Activated effector memory CD4-positive, alpha-beta T cell treated with anti-CD3 and anti-CD28 coated beads, Interleukin-2, amount 50 U/mL, for 16 hours (primary cell): ENCODE data around the gene CCR1.

Experiments used
- DNase-seq: peaks from one replicate; pipeline ENCODE4 v3.0.0-alpha.2; 2020

The CCR1 gene

GRCh38 chr3:46208167-46208704, at the start of gene CCR1:
TSS of gene CCR1 (minus strand) at chr3:46208313. CDS start at chr3:46204313, 4,000 bp downstream.
- peak; percentile 72 for DNase-seq

- no peak for DNase-seq
Measured at GRCh38 chr3:46252980-46253379, 44.9 kb upstream of the CCR1 start.

GRCh38 chr3:46245146-46245545, 37.0 kb upstream of the CCR1 start:
- DNase-seq: no peak

GRCh38 chr3:46243560-46243959, 35.4 kb upstream of the CCR1 start:
- no peak for DNase-seq

- no peak for DNase-seq
Measured at GRCh38 chr3:46242120-46242519, 34.0 kb upstream of the CCR1 start, which contains the start of gene CCR3. TSS of gene CCR3 (plus strand) at chr3:46242460. CDS start at chr3:46265159, 22,699 bp downstream.

GRCh38 chr3:46239952-46240351, 31.8 kb upstream of the CCR1 start:
- DNase-seq: no peak

- no peak for DNase-seq
Measured at GRCh38 chr3:46239301-46239938, 31.3 kb upstream of the CCR1 start.

- DNase-seq: no peak
Measured at GRCh38 chr3:46238386-46238785, 30.3 kb upstream of the CCR1 start.

- DNase-seq: no peak
Measured at GRCh38 chr3:46236294-46237054, 28.4 kb upstream of the CCR1 start.

GRCh38 chr3:46235425-46235824, 27.3 kb upstream of the CCR1 start:
- DNase-seq: no peak

- DNase-seq: no peak
Measured at GRCh38 chr3:46233194-46233593, 25.1 kb upstream of the CCR1 start.

- no peak for DNase-seq
Measured at GRCh38 chr3:46231323-46231722, 23.2 kb upstream of the CCR1 start.

GRCh38 chr3:46228260-46229242, 20.4 kb upstream of the CCR1 start:
- no peak for DNase-seq

GRCh38 chr3:46222435-46223161, 14.5 kb upstream of the CCR1 start:
- DNase-seq: no peak

- DNase-seq: no peak
Measured at GRCh38 chr3:46221938-46222337, 13.8 kb upstream of the CCR1 start.

GRCh38 chr3:46221391-46221790, 13.3 kb upstream of the CCR1 start:
- DNase-seq: no peak

GRCh38 chr3:46218196-46218709, 10.1 kb upstream of the CCR1 start:
- no peak for DNase-seq

- DNase-seq: no peak
Measured at GRCh38 chr3:46215810-46216414, 7.8 kb upstream of the CCR1 start.

- no peak for DNase-seq
Measured at GRCh38 chr3:46214751-46215352, 6.7 kb upstream of the CCR1 start.

- no peak for DNase-seq
Measured at GRCh38 chr3:46213201-46213600, 5.1 kb upstream of the CCR1 start.

GRCh38 chr3:46212101-46212500, 4.0 kb upstream of the CCR1 start:
- no peak for DNase-seq
